ENCODE results near the gene MMEL1.
"Not testable (repeated sequence)": the region's sequence is repeated elsewhere in the genome, so short reads cannot be mapped to it uniquely, and the experiment has no call there.

MMEL1 gene, protein sequence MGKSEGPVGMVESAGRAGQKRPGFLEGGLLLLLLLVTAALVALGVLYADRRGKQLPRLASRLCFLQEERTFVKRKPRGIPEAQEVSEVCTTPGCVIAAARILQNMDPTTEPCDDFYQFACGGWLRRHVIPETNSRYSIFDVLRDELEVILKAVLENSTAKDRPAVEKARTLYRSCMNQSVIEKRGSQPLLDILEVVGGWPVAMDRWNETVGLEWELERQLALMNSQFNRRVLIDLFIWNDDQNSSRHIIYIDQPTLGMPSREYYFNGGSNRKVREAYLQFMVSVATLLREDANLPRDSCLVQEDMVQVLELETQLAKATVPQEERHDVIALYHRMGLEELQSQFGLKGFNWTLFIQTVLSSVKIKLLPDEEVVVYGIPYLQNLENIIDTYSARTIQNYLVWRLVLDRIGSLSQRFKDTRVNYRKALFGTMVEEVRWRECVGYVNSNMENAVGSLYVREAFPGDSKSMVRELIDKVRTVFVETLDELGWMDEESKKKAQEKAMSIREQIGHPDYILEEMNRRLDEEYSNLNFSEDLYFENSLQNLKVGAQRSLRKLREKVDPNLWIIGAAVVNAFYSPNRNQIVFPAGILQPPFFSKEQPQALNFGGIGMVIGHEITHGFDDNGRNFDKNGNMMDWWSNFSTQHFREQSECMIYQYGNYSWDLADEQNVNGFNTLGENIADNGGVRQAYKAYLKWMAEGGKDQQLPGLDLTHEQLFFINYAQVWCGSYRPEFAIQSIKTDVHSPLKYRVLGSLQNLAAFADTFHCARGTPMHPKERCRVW

GRCh38 chr1:2632561-2633361 lies at the start of gene MMEL1:
Gene MMEL1, minus strand, starts transcription at chr1:2633016. Its CDS starts 3,532 bp downstream, at chr1:2629484.
- no peak for DNase-seq (ENCODE audit: low spot score)

- not testable (repeated sequence) for DNase-seq (ENCODE audit: low spot score)
Measured at GRCh38 chr1:2676726-2677125, 43.9 kb upstream of the MMEL1 start.

GRCh38 chr1:2671656-2672055 lies 38.8 kb upstream of the MMEL1 start:
- not testable (repeated sequence) for DNase-seq (ENCODE audit: low spot score)

GRCh38 chr1:2659806-2660205 lies 27.0 kb upstream of the MMEL1 start:
- DNase-seq (ENCODE audit: low spot score), result not testable (repeated sequence)

DNA sequence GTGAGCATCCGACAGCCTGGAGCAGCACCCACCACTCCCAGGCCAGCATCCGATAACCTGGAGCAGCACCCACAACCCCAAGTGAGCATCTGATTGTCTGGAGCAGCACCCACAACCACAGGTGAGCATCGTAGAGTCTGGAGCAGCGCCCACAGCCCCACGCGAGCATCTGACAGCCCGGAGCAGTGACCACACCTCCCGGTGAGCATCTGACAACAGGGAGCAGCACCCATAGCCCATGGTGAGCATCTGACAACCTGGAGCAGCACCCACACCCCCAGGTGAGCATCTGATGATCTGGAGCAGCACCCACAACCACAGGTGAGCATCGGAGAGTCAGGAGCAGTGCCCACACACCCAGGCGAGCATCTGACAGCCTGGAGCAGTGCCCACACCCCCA lies 25.1 kb upstream of the MMEL1 start:
- not testable (repeated sequence) for DNase-seq (ENCODE audit: low spot score)

DNA sequence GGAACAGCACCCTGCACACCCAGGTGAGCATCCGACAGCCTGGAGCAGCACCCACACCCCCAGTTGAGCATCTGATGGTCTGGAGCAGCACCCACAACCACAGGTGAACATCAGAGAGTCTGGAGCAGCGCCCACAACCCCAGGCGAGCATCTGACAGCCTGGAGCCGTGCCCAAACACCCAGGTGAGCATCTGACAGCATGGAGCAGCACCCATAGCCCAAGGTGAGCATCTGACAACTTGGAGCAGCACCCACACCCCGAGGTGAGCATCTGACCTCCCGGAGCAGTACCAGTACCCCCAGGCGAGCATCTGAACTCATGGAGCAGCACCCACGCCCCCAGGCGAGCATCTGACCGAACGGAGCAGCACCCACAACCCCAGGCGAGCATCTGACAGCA lies 24.3 kb upstream of the MMEL1 start:
- DNase-seq (ENCODE audit: low spot score), result peak; percentile 50

GRCh38 chr1:2655598-2656434 lies 23.0 kb upstream of the MMEL1 start:
- not testable (repeated sequence) for DNase-seq (ENCODE audit: low spot score)

GRCh38 chr1:2654443-2654948 lies 21.7 kb upstream of the MMEL1 start:
- not testable (repeated sequence) for DNase-seq (ENCODE audit: low spot score)

GRCh38 chr1:2653741-2654442 lies 21.1 kb upstream of the MMEL1 start:
- DNase-seq (ENCODE audit: low spot score), result not testable (repeated sequence)

- not testable (repeated sequence) for DNase-seq (ENCODE audit: low spot score)
Measured at GRCh38 chr1:2652926-2653571, 20.2 kb upstream of the MMEL1 start.

- DNase-seq (ENCODE audit: low spot score), result not testable (repeated sequence)
Measured at GRCh38 chr1:2652152-2652925, 19.5 kb upstream of the MMEL1 start.

DNA sequence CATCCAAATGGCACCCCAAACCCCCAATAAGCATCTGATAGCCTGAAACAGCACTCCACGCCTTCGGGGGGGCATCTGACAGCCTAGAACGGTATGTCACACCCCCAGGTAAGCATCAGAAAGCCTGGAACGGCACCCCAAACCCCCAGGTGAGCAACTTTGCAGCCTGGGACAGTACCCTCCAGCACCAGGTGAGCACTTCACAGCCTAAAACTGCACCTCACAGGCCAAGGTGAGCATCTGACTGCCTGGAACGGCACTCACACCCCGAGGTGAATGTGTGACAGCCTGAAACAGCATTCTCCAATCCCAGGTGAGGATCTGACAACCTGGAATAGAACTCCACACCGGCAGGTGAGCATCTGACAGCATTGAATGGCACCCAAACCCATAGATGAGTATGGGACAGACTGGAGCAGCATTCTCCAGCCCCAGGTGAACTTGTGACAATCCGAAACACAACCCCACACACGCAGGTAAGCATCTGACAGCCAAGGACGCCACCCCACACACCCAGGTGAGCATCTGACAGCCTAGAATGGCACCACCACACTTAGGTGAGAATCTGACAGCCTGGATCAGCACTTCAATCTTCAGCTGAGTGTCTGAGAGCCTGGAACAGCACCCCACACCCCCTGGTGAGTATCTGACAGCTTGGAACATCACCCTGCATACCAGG lies 18.3 kb upstream of the MMEL1 start:
- no peak for DNase-seq (ENCODE audit: low spot score)

DNA sequence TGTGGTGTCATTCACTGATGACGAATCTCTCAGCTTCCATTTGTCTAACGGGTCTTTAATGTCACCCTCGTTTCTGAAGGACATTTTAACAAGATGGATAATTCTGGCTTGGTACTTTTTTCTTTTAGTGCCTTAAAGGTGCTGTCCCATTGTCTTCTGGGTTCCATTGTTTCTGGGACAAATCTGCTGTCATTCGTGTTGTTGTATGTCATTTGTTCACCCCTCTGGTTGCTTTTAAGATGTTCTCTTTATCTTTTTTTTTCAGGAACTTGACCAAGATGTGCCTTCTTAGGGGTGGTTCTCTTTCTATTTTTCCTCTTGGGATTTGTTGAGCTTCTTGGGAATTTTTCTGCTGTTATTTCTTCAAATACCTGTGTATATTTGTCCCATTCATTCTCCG lies 14.0 kb upstream of the MMEL1 start:
- DNase-seq (ENCODE audit: low spot score), result no peak

DNA sequence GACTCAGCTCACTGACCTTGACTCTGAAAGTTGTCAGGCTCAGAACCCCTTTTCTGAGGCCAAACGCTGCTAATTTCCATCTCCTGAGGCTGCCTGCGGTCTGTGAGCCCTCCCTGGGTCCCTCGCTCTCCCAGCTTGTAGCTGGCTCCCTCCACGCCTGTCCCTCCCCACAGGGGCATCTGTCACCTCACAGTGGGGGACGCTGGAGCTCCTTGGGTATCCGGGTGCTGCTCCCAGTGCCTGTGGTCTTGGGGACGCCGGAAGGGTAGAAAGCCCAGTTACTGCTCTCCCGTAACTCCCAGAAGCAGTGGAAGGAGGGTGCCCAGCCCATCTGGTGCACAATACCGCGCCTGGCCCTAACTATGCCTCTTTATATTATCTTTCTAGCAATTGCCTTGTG lies 13.0 kb upstream of the MMEL1 start:
- DNase-seq (ENCODE audit: low spot score), result no peak

DNA sequence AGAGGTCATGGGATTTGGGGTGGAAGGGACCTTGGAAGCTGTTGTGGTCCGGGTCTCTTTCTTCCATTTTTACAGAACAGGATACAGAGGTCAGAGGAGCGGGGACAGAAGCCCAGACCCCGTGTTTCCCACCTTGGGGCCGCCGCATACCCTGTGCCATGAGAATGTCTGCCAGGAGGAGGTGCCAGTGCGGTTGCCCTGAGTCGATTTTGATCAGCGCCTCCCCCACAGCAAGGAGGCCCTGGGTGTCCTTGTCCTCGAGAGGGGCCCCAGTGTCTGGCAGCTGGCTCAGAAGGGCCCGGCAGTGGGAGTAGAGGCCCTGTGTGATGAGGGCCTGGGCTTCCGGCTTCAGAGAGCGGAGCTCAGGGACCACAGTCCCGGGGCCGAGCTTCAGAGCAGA lies 12.3 kb upstream of the MMEL1 start:
- DNase-seq (ENCODE audit: low spot score), result no peak

DNA sequence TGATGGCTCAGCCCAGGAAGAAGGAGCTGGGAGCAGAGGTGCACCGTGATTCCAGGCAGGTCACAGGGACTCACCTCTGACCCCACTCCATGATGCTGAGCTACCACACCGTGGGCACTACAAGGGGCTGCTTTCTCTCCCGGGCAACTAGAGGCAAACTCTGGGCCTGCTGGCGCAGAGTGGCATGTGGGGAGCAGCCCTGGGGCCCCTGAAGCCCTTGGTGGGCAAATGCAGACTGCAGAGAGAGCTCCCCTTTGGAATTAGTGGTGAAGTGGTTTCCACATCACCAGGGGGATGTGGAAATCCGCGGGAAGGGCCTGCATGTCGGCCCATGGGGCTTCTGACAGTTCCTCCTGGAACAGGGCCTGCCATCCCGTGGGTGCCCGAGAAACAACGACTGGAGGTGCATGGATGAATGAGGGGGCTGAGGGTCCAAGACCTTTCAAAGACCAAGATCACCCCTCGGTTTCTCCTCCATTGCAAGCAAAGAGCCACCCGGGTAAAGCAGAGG lies 11.8 kb upstream of the MMEL1 start:
- no peak for DNase-seq (ENCODE audit: low spot score)

DNA sequence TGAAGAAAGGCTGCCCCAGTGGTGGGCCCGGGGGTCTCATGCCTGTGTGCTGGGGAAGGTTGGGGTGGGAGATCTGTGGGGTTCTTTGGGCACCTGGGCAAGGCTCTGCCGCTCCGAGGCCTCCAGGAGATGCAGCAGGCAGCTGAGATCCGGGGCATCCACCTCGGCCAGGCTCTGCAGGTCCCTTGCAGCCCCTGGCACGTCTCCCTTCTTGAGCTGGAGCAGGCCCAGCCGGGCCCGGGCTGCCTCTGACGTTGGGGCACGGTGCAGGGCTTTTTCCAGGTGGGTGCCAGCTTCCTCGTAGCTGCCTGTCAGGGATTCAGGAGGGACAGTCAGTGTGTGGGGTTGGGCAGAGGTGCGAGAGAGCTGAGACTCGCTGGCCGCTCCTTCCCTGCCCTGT lies 11.4 kb upstream of the MMEL1 start:
- no peak for DNase-seq (ENCODE audit: low spot score)

DNA sequence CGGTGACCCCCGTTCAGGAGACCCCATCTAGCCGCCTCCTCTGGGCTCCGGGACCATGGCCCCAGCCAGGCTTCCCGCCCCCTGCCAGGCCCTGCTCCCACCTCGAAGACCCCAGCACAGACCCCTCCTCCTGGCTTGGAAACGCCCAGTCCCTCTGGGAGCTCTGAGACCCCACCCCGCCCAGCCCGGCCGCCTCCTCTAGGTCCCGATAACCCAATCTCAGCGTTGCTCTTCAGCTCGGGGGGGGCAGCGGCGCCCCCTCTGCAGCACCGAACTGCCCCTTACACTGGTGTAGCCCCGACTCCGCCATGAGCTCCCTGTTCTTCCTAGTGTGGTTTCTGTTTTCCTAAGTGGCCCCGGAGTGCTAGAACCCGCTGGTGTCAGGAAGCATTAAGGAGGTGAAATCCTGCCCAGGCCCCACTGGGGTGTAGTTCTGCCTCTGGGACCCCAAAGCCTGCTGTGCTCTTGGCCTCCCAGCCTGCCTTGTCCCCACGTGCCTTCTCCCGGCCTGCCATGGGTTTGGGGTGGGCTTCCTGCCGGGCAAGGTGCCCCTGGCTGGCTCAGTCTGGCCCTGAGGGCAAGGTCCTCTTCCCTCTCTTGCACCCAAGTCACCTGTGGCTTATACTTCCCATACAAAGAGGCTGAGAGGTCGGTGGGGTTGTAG lies 10.7 kb upstream of the MMEL1 start:
- no peak for DNase-seq (ENCODE audit: low spot score)

Data from Ammon's horn (tissue), 1 donor.